GM19328 (cell line): ENCODE measurements around the gene FHOD3.

Source experiments
- ATAC-seq: cut with Tn5 transposase; IDR thresholded peaks from one replicate; pipeline ENCODE4 v1.9.1; 2021; ENCODE audit warnings: mild to moderate bottlenecking, moderate library complexity; ENCODE audit not compliant: unreplicated experiment

FHOD3 gene

GRCh38 chr18:36643061-36643460 lies 345.5 kb downstream of the FHOD3 start:
- ATAC-seq = no peak

- no peak for ATAC-seq
Measured at GRCh38 chr18:36648803-36649202, 351.3 kb downstream of the FHOD3 start.

- ATAC-seq = no peak
Measured at GRCh38 chr18:36649205-36649604, 351.7 kb downstream of the FHOD3 start.

- no peak for ATAC-seq
Measured at GRCh38 chr18:36650266-36650665, 352.8 kb downstream of the FHOD3 start.

GRCh38 chr18:36650906-36651305 lies 353.4 kb downstream of the FHOD3 start:
- no peak for ATAC-seq

- ATAC-seq = no peak
Measured at GRCh38 chr18:36652503-36652902, 355.0 kb downstream of the FHOD3 start.

- no peak for ATAC-seq
Measured at GRCh38 chr18:36653141-36653869, 355.8 kb downstream of the FHOD3 start.

- no peak for ATAC-seq
Measured at GRCh38 chr18:36653870-36654269, 356.4 kb downstream of the FHOD3 start.

- ATAC-seq = no peak
Measured at GRCh38 chr18:36655074-36655473, 357.6 kb downstream of the FHOD3 start.

- no peak for ATAC-seq
Measured at GRCh38 chr18:36655930-36656329, 358.4 kb downstream of the FHOD3 start.

GRCh38 chr18:36658611-36659010 lies 361.1 kb downstream of the FHOD3 start:
- ATAC-seq = no peak

- ATAC-seq = no peak
Measured at GRCh38 chr18:36660311-36660710, 362.8 kb downstream of the FHOD3 start.

GRCh38 chr18:36661999-36662398 lies 364.5 kb downstream of the FHOD3 start:
- no peak for ATAC-seq

- ATAC-seq = no peak
Measured at GRCh38 chr18:36663312-36663711, 365.8 kb downstream of the FHOD3 start.

GRCh38 chr18:36665952-36666351 lies 368.4 kb downstream of the FHOD3 start:
- no peak for ATAC-seq

GRCh38 chr18:36667811-36668210 lies 370.3 kb downstream of the FHOD3 start:
- no peak for ATAC-seq

GRCh38 chr18:36668349-36668748 lies 370.8 kb downstream of the FHOD3 start:
- ATAC-seq = no peak

- ATAC-seq = peak; percentile 64
Measured at GRCh38 chr18:36672437-36673344, 375.2 kb downstream of the FHOD3 start.

- no peak for ATAC-seq
Measured at GRCh38 chr18:36673452-36673851, 375.9 kb downstream of the FHOD3 start.

GRCh38 chr18:36675076-36675475 lies 377.6 kb downstream of the FHOD3 start:
- ATAC-seq = no peak

GRCh38 chr18:36675542-36675941 lies 378.0 kb downstream of the FHOD3 start:
- no peak for ATAC-seq

GRCh38 chr18:36676629-36677028 lies 379.1 kb downstream of the FHOD3 start:
- no peak for ATAC-seq
